GM19043 (cell line): Measurements from ENCODE around the gene PTPN14.

Experiments
- ATAC-seq: cut with Tn5 transposase; IDR thresholded peaks from one replicate; pipeline ENCODE4 v1.9.1; 2021; ENCODE audit warnings: low read depth; ENCODE audit not compliant: unreplicated experiment

PTPN14 gene

DNA sequence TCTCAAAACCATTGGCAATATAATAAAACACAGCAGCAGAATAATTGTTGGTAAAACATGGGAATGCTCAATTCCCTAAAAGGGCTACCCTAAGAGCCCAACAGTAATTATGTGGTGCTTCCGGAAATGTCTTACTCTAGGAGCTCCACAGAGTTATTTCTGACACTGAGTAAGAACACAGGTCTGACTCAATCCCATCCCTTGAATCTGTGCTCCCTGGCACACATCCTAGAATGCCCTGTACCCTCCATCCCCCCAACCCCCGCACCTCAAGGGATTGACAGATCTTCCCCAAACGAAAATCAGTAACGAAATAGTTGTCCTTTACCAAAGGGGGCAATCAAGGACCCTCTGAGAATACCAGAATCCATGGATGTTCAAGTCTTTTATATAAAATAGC is 198.6 kb downstream of the PTPN14 start:
- ATAC-seq, result no peak

DNA sequence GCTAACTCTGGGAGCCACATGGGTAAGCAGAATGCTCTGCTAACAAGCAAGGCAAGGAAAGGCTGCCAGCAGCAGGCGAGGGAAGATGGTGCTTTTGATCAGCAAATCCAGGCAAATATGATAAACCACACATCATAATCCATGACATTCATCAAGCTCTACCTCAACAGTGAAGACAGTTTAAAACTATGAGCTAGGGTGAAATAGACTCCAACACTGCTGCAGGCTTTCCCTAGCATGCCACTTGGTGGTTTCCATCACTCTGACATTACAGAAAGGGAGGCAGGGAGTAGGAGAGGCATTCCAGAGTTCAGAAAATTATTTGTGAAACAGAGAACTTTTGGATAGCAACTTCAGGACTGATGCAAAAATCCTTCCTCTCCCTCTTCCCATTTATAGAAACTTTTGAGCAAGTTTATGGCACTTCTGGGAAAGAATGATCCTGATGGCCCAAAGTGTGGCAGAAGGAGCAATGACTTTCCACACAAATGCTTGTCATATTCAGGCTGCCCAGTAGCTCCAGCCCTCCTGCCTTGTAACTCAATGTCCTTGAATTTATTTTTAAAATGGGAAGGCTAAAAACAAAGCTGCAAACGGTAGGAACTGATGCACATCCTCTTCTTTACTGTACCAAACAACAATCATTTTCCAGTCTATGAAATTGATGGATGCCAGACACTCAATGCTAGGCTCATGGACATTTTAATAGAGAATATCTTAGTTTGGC is 199.7 kb downstream of the PTPN14 start:
- ATAC-seq, result no peak

DNA sequence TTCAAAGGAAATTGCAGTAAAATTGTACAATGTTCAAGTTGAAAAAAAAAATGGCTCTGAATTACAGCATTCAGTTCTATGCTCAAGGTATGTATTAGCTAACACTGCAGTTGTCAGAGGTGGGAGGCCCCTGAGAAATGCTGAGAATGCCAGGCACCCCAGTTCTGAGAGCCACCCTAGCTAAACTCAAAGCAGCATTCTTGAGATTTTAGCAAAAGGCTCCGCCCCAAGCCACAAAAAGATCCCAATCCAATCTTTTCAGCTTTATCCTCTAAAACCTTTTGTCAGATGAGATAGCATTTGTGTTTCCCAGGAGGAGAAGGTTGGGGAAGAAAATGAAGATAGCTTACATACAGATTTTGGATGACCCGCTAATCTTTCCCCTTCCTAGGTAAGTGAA is 201.6 kb downstream of the PTPN14 start:
- ATAC-seq, result no peak

DNA sequence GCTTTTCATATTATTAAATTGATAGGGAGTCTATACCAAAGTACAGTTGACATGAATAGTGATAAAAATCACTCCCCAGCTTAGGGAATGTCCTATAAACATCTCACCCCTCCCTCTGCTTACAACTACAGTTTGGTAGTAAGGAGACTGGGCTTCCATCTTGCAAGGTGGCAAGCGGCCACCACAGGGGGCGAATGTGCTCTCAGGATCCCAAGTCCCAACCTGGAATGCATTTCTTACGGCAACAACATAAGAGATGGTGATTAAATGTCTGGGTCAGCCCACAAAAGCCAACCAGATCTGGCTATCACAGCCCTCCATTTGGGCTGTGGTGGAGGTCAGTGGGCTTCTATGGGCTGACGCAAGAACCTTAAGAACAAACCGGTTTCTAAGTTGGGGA is 202.4 kb downstream of the PTPN14 start:
- ATAC-seq, result no peak

DNA sequence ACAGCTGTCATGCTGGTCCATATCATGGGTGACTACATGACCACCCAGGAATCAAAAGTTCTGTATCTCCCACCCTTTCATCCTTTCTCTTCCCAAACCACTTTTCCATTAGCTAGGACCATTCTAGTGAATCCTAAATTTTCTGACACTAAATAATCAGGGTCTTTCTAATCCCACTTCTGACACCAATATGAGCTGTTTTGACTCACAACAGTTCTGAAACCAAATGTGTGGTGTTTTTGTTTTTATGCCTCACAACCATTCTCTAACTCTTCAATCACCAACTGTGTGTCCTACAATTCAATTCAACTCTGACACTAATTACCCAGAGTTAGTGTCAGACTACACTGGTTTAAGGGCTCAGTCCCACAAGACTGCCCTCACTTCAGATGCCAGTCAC is 206.5 kb downstream of the PTPN14 start:
- ATAC-seq, result no peak

DNA sequence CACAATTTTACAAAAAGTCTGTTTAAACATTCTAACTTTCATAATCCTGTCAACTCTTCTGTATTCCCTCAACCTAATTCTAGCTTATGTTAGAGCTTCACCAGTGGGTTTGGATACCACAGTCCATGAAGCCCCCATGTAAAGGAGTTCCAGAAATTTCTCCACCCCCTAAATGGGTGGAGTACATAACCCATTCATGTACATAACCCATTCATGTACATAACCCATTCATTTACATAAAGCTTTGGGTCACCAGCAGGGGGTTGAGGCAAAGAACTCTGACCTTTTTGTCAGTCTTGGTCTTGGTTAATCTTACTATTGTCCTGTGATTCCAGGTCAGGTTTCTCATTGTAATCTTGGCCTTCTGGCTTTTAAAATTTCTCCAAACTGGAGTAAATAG is 208.9 kb downstream of the PTPN14 start:
- no peak for ATAC-seq

DNA sequence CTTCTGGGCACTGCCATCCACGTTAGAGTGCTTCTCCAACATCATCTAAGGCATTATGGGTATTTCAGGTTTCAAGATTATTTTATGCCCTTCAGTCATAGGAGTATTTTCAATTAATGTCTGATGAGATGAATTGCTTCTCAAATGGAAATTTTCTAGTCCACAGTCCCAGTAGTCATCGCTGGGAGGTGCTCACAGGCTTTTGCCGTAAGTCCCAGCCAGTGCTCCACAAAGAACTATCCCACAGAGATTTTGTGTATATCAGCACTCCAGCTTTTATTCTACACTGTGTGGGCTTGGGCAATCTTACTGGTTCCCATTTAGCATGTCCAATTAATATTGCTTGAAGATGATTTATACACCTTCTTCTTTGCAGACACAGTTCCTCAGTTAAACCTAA is 209.5 kb downstream of the PTPN14 start:
- ATAC-seq, result no peak

DNA sequence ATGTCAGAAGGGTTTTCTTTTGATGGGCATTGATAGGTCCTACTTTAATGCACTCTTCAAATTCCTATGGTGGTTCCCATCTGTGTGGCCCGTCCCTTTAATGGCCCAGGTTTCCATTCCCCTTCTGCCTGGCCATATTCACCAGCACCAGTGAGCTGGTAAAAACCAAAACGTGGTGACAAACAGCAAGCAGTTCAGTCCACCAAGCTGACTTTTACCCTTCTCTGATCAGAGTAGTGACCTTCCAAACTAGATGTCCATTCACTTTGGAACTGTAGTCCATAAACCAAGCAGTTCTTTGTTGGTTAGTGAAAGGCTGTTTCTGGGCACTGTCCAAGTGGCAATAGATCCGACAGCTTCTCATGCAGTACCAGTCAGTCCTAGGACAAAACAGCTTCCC is 209.9 kb downstream of the PTPN14 start:
- ATAC-seq, result no peak

DNA sequence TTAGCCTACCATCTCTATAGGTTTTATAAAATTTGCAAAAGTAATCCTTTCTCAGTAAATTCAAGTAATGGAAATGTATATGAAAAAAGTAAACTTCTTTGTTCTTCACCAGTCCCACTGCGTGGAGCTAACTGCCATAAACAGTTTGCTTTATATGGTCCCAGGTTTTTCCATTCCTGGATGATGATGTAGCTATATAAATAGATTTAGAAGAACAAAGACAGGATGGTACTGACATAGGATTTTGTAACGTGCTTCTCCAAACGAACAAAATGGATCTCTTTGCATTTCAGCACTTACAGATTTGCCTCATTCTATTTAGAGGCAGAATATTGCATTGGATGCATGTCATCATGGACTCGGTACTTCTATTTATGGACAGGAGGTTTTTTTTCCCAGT is 213.2 kb downstream of the PTPN14 start:
- no peak for ATAC-seq

DNA sequence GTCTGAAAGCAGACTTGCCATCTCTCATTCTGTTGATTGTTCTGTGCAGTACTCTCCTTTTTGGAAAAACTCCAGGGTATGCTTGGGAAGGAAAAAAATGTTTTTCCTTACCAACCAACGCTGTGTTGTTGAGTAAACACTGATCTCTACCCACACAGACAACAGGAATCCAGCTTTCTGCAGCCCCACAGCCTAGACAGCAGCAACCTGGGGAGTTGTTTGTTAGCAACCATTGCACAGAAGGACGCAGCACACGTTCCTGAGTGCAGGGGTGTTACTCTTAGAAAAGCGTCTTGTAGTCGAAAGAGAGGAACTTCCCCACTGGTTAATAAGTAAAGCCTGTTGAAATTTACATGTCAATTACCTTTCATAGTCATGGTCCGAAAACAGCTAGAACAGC is 213.9 kb downstream of the PTPN14 start:
- ATAC-seq, result no peak

DNA sequence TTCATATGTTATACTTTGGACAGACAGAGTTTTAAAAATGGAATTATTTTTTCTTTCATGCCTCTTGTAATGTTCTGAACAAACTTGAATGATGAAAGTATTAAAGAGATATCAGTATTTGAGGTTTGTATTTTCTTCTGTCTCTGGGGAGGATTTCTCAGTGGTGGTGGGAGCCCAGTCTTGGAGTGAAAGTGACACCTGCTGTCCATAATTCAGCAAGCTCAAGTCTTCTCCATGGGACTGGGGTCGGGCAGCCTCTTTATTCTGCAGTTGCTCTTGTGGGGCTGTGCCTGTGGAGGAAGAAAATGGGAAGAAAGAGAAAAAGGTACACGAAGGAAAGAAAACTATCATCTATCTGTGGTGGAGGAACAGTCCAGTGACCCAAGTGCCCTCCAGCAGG is 214.4 kb downstream of the PTPN14 start:
- no peak for ATAC-seq

DNA sequence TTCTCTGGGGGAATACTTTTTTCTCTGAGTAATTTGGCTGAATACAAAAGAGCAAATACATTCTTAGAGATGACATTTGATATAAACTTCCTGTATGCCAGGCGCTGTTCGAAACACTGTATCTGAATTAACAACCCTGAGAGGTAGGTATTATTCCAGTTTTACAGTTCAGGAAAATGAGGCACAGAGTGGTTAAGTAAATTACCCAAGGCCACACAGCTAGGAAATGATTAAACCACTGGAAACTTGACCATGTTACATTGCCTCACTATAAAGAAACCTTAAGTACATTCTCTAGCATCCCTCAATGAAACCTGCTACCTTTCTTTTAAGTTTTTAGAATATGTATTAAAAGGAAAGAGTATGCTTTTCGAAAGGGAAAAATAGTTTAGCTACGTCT is 215.8 kb downstream of the PTPN14 start:
- ATAC-seq, result no peak

DNA sequence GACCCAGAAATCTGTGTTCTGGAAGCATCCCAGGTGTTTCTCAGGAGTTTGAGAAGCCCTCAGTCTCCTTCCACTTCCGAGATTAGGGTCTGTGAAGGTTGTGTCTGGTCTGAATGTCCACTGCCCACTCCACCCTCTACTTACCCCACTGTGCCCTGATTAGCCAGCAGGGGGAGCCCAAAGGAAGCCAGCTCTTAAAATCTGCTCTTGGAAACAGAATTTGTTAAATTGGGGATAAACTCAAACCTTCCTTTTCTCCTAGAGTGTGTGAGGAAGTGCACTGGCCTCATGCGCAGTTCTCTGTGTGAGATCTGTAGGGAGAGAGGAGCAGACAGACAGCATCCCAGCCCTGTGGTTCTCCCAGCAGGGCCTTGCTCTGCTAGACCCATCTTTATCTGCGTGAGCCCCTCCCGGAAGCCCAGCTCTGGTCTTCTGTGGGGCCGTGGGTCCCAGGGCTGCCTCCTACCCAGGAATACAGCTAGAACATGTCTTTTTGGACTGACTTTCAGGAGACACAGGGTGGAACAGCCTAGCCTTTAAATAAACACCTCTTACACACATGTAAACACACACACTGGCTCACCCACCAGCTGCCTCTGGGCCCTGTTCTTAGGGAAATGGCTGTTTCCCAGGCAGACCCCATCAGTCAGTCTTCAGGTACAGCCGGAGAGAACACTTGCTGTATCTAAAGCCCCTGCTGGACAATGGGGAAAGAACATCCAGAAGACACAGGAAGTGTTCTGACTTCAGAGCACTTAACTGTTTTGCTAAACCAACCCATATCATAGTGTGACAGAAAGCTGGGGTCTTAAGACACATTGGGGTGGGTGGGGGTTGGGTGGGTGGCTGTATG is 218.2 kb downstream of the PTPN14 start:
- ATAC-seq, result peak; percentile 29

DNA sequence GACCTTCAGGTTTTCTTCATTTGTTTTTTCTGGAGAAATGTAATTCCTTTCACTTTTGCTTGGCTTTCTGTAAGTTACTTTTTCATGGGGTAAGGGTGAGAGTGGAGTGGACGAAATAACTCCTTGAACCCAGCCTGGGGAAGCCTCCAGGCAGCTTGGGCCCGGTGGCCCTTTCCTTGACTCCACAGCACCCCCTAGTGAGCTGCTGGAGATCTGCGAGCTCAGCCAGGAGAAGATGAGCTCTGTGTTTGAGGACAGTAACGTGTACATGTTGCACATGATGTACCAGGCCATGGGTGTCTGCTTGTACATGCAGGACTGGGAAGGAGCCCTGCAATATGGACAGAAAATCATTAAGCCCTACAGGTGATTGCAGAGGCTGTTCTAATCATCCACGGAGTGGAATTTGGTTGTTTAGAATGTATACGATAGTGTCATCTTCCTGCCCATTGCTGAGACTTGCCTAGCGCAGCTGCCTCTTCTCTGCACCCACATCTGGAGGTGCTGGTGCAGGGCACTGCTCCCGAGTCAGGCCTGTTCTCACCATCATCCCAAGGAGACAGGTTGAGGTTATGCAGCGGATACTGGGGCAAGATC is 219.5 kb downstream of the PTPN14 start:
- ATAC-seq, result peak; percentile 43

DNA sequence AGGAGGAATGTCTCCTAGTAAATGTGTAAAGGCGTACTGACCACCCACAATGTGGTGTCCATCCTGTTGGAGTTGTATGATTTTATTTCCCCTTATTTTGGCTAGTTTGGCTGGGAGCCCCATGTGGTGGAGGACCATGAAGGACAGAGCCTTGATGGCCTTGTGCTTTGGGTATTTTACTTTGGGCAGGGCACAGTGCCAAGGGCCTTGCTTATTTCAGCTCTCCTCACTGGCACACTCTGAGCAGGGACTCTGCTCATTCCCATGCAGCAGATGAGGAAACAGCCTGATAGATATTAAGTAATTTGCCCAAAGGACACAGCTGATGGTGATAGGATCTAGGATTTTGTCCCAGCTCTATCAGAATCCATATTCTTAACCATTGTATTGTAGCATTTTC is 220.2 kb downstream of the PTPN14 start:
- no peak for ATAC-seq

DNA sequence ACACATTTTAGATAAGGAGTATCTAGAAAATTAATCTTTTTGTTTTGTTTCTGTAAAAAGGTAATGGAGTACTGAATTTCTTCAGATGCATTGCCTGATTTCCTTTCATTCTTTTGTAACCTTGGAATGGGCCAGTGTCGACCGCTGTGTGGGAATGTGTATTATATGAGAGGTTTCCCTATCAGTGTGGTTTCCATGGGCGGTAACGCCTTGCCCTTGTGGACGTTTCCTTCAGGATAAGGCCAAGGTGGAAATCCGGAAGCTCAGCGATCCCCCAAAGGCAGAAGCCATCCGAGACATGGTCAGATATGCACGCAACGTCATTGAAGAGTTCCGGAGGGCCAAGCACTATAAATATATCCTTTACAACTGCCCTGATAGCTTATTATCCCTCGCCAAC is 220.7 kb downstream of the PTPN14 start:
- no peak for ATAC-seq

DNA sequence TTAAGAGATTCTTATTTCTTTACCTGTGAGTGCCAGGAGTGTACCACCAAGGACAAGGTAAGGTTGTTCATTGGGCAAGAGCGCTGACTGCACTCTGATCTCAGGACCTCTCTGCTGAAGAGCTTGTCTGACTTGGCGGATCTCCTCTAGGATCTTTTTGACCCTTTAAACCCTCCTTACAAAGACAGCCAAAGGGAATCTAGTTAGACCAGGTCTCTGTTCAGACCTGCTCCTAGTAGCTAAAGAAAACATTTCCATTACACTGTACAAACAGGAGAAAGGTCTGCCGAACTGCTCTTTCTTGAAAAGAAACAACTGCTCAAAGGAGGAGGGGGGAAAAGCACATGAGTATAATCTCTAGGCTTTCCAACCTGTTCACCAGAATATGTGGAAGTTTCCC is 221.2 kb downstream of the PTPN14 start:
- no peak for ATAC-seq

DNA sequence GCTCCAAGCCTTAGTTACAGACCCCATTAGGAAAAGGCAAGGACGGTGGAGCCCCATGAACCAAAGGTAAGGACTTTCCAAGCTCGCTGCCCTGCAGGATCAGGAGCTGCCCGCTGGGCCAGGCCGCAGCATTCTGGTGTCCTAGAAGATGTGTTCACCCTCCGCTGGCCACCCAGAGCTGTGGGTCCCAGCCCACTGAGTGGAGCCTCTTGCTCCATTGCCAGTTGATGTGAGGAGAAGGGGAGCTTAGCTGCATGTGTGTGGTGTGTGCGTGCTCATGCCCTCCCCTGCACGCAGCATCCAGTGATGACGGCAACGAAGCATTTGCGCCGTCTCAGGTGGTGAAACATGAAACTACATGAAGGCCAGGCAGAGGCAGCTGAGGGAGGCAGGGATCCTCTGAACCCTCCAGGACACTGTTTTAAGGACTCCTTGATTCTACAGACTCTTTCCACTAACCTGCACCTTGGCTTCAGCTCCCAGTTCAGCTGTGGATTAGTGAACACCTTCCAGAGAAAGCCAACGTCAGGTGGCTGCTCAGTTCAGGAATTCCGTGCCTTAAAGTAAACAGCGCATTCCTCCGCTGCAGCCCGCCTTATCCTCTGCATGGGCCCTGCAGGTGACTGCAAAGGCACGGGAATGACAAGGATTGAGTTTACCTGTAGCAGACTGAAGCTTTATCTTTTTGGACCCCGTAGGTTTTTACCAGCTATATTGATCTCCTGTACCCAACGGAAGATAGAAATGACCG is 221.8 kb downstream of the PTPN14 start:
- ATAC-seq, result no peak

DNA sequence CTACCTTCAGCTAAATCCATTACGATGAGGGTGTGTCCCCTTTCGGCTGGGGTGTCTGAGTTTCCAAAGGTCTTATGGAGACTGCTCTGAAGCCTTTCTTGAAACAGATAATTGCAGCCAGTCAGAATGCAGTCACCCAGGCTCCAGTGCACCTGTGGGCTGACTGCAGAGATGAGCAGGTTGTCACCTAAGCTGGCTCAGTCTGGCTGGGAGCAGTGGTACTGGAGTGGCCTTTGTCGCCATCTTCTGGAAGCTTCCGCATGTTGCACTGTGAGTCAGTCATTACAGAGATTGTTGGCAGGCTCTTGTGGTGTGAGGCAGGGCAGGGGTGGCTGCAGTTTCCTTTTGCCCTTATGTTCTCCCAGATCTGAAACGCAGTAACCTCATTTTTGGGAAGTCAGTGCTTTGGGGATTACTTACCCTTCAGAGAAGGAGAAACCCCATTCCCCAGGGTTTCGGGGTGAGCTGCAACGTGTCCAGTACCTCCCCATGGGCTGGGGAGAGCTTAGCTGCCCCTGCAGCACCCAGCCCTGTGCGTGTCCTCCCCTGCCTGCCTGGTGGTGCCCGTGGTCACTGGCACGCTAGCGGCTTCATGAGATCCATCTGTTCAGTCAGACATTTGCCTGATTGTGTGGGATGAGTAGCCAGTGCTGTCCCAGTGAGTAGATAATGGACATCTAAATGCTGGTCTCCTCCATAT is 222.5 kb downstream of the PTPN14 start:
- peak; percentile 88 for ATAC-seq

DNA sequence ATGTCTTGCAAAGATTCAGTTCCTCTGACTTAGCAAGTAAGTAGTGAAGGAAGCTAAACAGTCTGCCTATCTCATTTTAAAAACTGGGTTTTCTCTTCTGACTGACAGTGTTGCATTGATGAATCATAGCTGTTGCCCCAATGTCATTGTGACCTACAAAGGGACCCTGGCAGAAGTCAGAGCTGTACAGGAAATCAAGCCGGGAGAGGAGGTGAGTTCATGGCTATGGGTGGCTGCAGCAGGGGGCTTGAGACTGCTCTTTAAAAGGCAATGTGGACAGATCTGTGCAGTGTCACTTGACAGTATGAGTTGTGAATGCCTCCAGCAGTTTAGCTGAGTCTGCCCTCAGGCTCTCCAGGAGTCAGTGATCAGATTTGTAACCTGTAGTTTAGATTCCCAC is 223.9 kb downstream of the PTPN14 start:
- no peak for ATAC-seq
